Lower leg skin (tissue), 3 donors: ENCODE results near the gene DSTN.

Experiments used
- CTCF ChIP-seq, 3 donors: fragments of 450-650 bp; IDR thresholded peaks; one replicate each; pipeline ENCODE4 v1.5.1; 2016; ENCODE audit warnings: antibody characterized with exemption in 3 of 3, mild to moderate bottlenecking in 3 of 3, moderate library complexity in 2 of 3
- POLR2A ChIP-seq, 2 donors: fragments of 450-650 bp; IDR thresholded peaks; one replicate each; pipeline ENCODE4 v1.6.1; 2016 to 2017; ENCODE audit warnings: antibody characterized with exemption in 2 of 2, mild to moderate bottlenecking in 1 of 2, moderate library complexity in 1 of 2

GRCh38 chr20:17618673-17619013, 48.8 kb downstream of the DSTN start:
- TF ChIP-seq CTCF (IDR thresholded peaks at IDR 0.05) (no peak), POLR2A (IDR thresholded peaks at IDR 0.05) (no peak)
